Osteoblast (primary cell): Measurements from ENCODE around the gene ZNF729. TPM values are rescaled to one million over a fixed set of nuclear protein-coding genes. Genes with fewer than 3 reads are reported as not detected.
"Not testable (repeated sequence)": the region's sequence is repeated elsewhere in the genome, so short reads cannot be mapped to it uniquely, and the experiment has no call there.

Source experiments
- DNase-seq: peaks from one replicate; pipeline ENCODE4 v3.0.0; 2011; ENCODE audit warnings: low spot score, mixed read lengths; ENCODE audit not compliant: insufficient read length; ENCODE audit errors: missing footprints
- H2AFZ ChIP-seq: 2 replicates; pipeline ENCODE4 v1.6.0; 2011; ENCODE audit warnings: mild to moderate bottlenecking, low read length
- H3K27ac ChIP-seq: 2 replicates; pipeline ENCODE4 v1.5.1; 2011; ENCODE audit warnings: mild to moderate bottlenecking, low read depth, low read length, moderate library complexity
- H3K27me3 ChIP-seq: 2 replicates; pipeline ENCODE4 v1.6.0; 2012; ENCODE audit warnings: mild to moderate bottlenecking, control low read depth, inconsistent platforms, low read length, moderate library complexity; ENCODE audit not compliant: insufficient read depth
- H3K36me3 ChIP-seq: 2 replicates; pipeline ENCODE4 v1.5.1; 2011; ENCODE audit warnings: mild to moderate bottlenecking, low read length, control low read depth, moderate library complexity; ENCODE audit not compliant: insufficient read depth
- H3K4me1 ChIP-seq: 2 replicates; pipeline ENCODE4 v1.5.1; 2011; ENCODE audit warnings: mild to moderate bottlenecking, low read length, control low read depth, moderate library complexity; ENCODE audit not compliant: insufficient read depth
- H3K4me2 ChIP-seq: 2 replicates; pipeline ENCODE4 v1.6.0; 2011; ENCODE audit warnings: mild to moderate bottlenecking, low read length; ENCODE audit not compliant: insufficient read depth
- H3K4me3 ChIP-seq: fragments of 200-600 bp; sonication (generic); 3 replicates; pipeline ENCODE4 v1.5.1; 2012; ENCODE audit warnings: mild to moderate bottlenecking, low read length, inconsistent platforms; ENCODE audit not compliant: insufficient read depth
- H3K79me2 ChIP-seq: 2 replicates; pipeline ENCODE4 v1.6.0; 2012; ENCODE audit warnings: mild to moderate bottlenecking, low read length, control low read depth, inconsistent platforms; ENCODE audit not compliant: insufficient read depth
- H3K9me3 ChIP-seq: 2 replicates; pipeline ENCODE4 v1.5.1; 2011; ENCODE audit warnings: low read depth, low read length, control low read depth
- H4K20me1 ChIP-seq: 2 replicates; pipeline ENCODE4 v1.6.0; 2012; ENCODE audit warnings: mild to moderate bottlenecking, low read length, control low read depth; ENCODE audit not compliant: insufficient read depth
- CTCF ChIP-seq: IDR thresholded peaks from 2 replicates; pipeline ENCODE4 v1.5.1; 2011; ENCODE audit warnings: mild to moderate bottlenecking, low read depth, low read length, moderate library complexity; ENCODE audit errors: extremely low read depth
- total RNA-seq: library from RNA; depleted of rRNA; stranded (reverse); fragments of >200 nt; gene quantifications from 2 replicates; pipeline ENCODE4 v1.2.3, GENCODE V29; 2012

The ZNF729 gene
- total RNA-seq, 1 donor = not detected

- no peak overlapping the region for H3K4me3 ChIP-seq
- peaks cover 3% of the 10 kb centered on the region for H3K9me3 ChIP-seq
- no peak for TF ChIP-seq CTCF
- no peaks in the 10 kb centered on the region for H3K79me2 ChIP-seq
- no peak overlapping the region for H2AFZ ChIP-seq
- no peaks in the 10 kb centered on the region for H4K20me1 ChIP-seq
- H3K36me3 ChIP-seq = no peaks in the 10 kb centered on the region
- H3K27ac ChIP-seq = no peak overlapping the region
- H3K4me2 ChIP-seq = no peak overlapping the region
- no peaks in the 10 kb centered on the region for H3K4me1 ChIP-seq
- DNase-seq = no peak
- no peaks in the 10 kb centered on the region for H3K27me3 ChIP-seq
Observed at GRCh38 chr19:22260499-22260898, 25.7 kb upstream of the ZNF729 start.

- H4K20me1 ChIP-seq = no peaks in the 10 kb centered on the region
- no peak overlapping the region for H3K27ac ChIP-seq
- H2AFZ ChIP-seq = no peak overlapping the region
- H3K9me3 ChIP-seq = peaks cover 3% of the 10 kb centered on the region
- no peaks in the 10 kb centered on the region for H3K79me2 ChIP-seq
- H3K27me3 ChIP-seq = no peaks in the 10 kb centered on the region
- no peaks in the 10 kb centered on the region for H3K36me3 ChIP-seq
- TF ChIP-seq CTCF = no peak
- H3K4me2 ChIP-seq = no peak overlapping the region
- H3K4me3 ChIP-seq = no peak overlapping the region
- H3K4me1 ChIP-seq = no peaks in the 10 kb centered on the region
- DNase-seq = peak; percentile 27
Observed at GRCh38 chr19:22261596-22261995, 24.6 kb upstream of the ZNF729 start.

- no peaks in the 10 kb centered on the region for H3K36me3 ChIP-seq
- no peak overlapping the region for H3K4me2 ChIP-seq
Observed at GRCh38 chr19:22263121-22263520, 23.1 kb upstream of the ZNF729 start.

DNA sequence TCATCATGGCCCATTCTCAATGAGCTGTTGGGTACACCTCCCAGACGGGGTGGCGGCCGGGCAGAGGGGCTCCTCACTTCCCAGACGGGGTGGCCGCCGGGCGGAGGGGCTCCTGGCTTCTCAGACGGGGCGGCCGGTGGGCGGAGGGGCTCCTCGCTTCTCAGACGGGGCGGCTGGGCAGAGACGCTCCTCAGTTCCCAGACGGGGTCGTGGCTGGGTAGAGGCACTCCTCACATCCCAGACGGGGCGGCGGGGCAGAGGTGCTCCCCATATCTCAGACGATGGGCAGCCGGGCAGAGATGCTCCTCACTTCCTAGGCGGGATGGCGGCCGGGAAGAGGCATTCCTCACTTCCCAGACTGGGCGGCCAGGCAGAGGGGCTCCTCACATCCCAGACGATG is 35.3 kb downstream of the ZNF729 start:
- H3K4me1 ChIP-seq, H3K36me3 ChIP-seq, H3K4me3 ChIP-seq, H3K27me3 ChIP-seq, H3K9me3 ChIP-seq, H3K27ac ChIP-seq, DNase-seq, H3K79me2 ChIP-seq, H2AFZ ChIP-seq, H4K20me1 ChIP-seq, H3K4me2 ChIP-seq: not testable (repeated sequence)

More at GRCh38 chr19:22263121-22263520, 23.1 kb upstream of the ZNF729 start:
- Histone ChIP-seq H3K9me3 (peaks cover 3% of the 10 kb centered on the region), H3K79me2 (no peaks in the 10 kb centered on the region), H3K27me3 (no peaks in the 10 kb centered on the region), H3K27ac (no peak overlapping the region), H3K4me1 (no peaks in the 10 kb centered on the region), H3K4me3 (no peak overlapping the region), H4K20me1 (no peaks in the 10 kb centered on the region), H2AFZ (no peak overlapping the region)
- DNase-seq = no peak
- no peak for TF ChIP-seq CTCF
